Inflammatory macrophage treated with lipopolysaccharide for 4 hours (primary cell): ENCODE data around the gene FBXO30.

Experiments
- DNase-seq: peaks from one replicate; pipeline ENCODE4 v3.0.0-alpha.2; 2020

The FBXO30 gene

GRCh38 chr6:145815309-145816274, 997 bp upstream of the FBXO30 start:
- DNase-seq = no peak

GRCh38 chr6:145814035-145814500, 527 bp downstream of the FBXO30 start:
- peak; percentile 60 for DNase-seq

GRCh38 chr6:145813285-145814034, 1.1 kb downstream of the FBXO30 start:
- peak; percentile 62 for DNase-seq

GRCh38 chr6:145811741-145812140, 2.9 kb downstream of the FBXO30 start:
- no peak for DNase-seq

GRCh38 chr6:145809785-145810184, 4.8 kb downstream of the FBXO30 start:
- peak; percentile 10 for DNase-seq

GRCh38 chr6:145809211-145809610, 5.4 kb downstream of the FBXO30 start:
- DNase-seq = peak; percentile 4

- peak; percentile 56 for DNase-seq
Measured at GRCh38 chr6:145808239-145808638, 6.4 kb downstream of the FBXO30 start.

GRCh38 chr6:145802141-145802540, 12.5 kb downstream of the FBXO30 start:
- DNase-seq = no peak

- no peak for DNase-seq
Measured at GRCh38 chr6:145801021-145801420, 13.6 kb downstream of the FBXO30 start.

GRCh38 chr6:145798530-145798929, 16.1 kb downstream of the FBXO30 start:
- no peak for DNase-seq

- no peak for DNase-seq
Measured at GRCh38 chr6:145789443-145789842, 25.2 kb downstream of the FBXO30 start.

GRCh38 chr6:145787688-145788087, 26.9 kb downstream of the FBXO30 start:
- no peak for DNase-seq

GRCh38 chr6:145784683-145785082, 29.9 kb downstream of the FBXO30 start:
- no peak for DNase-seq

- no peak for DNase-seq
Measured at GRCh38 chr6:145783796-145784195, 30.8 kb downstream of the FBXO30 start.

- DNase-seq = no peak
Measured at GRCh38 chr6:145772846-145773245, 41.7 kb downstream of the FBXO30 start.

GRCh38 chr6:145765449-145765848, 49.1 kb downstream of the FBXO30 start:
- DNase-seq = no peak

GRCh38 chr6:145763742-145764141, 50.9 kb downstream of the FBXO30 start:
- no peak for DNase-seq

- no peak for DNase-seq
Measured at GRCh38 chr6:145761584-145761983, 53.0 kb downstream of the FBXO30 start.

GRCh38 chr6:145758113-145758512, 56.5 kb downstream of the FBXO30 start:
- DNase-seq = peak; percentile 58

- DNase-seq = peak; percentile 81
Measured at GRCh38 chr6:145756170-145756662, 58.4 kb downstream of the FBXO30 start.

GRCh38 chr6:145755682-145756081, 58.9 kb downstream of the FBXO30 start:
- DNase-seq = no peak

- DNase-seq = no peak
Measured at GRCh38 chr6:145752638-145753037, 62.0 kb downstream of the FBXO30 start.

- DNase-seq = peak; percentile 42
Measured at GRCh38 chr6:145749632-145750031, 65.0 kb downstream of the FBXO30 start.

- no peak for DNase-seq
Measured at GRCh38 chr6:145745861-145746260, 68.7 kb downstream of the FBXO30 start.
